H1 (cell line): Measurements from ENCODE around the gene KDELR1.

Experiments used
- ASH2L ChIP-seq: fragments of 200-600, 300-600 bp; sonication (generic); IDR thresholded peaks from one replicate; pipeline ENCODE4 v1.7.1; 2017; ENCODE audit warnings: low read length
- CEBPB ChIP-seq: IDR thresholded peaks from 2 replicates; pipeline ENCODE4 v1.6.1; 2012; ENCODE audit warnings: low read depth, low read length
- EP300 ChIP-seq, 2 experiments: IDR thresholded peaks; 1 replicate in 1 of 2; 2 replicates in 1 of 2; pipeline ENCODE4 v1.6.1; 2011 to 2012; ENCODE audit warnings: low read depth in 2 of 2, low read length in 2 of 2, mild to moderate bottlenecking in 2 of 2, borderline replicate concordance in 1 of 2, inconsistent platforms in 1 of 2, moderate library complexity in 1 of 2
- EZH2 ChIP-seq: fragments of 200-600 bp; sonication (generic); IDR thresholded peaks from 2 replicates; pipeline ENCODE4 v1.7.1; 2012; ENCODE audit warnings: low read depth, mild to moderate bottlenecking, moderate library complexity, low read length, inconsistent platforms; ENCODE audit not compliant: severe bottlenecking
- HDAC2 ChIP-seq, 2 experiments: fragments of 300-600 bp in 1 of 2; sonication (generic) in 1 of 2; IDR thresholded peaks; 2 replicates each; pipeline ENCODE4 v1.6.1; 2011 to 2012; ENCODE audit warnings: low read depth in 2 of 2, low read length in 2 of 2, mild to moderate bottlenecking in 2 of 2, moderate library complexity in 2 of 2, borderline replicate concordance in 1 of 2, inconsistent platforms in 1 of 2
- JUN ChIP-seq: IDR thresholded peaks from 2 replicates; pipeline ENCODE4 v1.6.1; 2011; ENCODE audit warnings: low read depth, mild to moderate bottlenecking, improper control_type of control experiment, low read length
- KDM4A ChIP-seq: IDR thresholded peaks from one replicate; pipeline ENCODE4 v1.7.1; 2012; ENCODE audit warnings: low read depth, mild to moderate bottlenecking, moderate library complexity, low read length, inconsistent platforms; ENCODE audit not compliant: severe bottlenecking
- MAX ChIP-seq: IDR thresholded peaks from 2 replicates; pipeline ENCODE4 v1.6.1; 2012; ENCODE audit warnings: inconsistent platforms
- NRF1 ChIP-seq: IDR thresholded peaks from 2 replicates; pipeline ENCODE4 v1.6.1; 2011; ENCODE audit warnings: mild to moderate bottlenecking, low read depth, low read length, improper control_type of control experiment
- RAD21 ChIP-seq, 2 experiments: IDR thresholded peaks in 1 of 2; conservative IDR thresholded peaks in 1 of 2; 2 replicates each; pipeline ENCODE4 v1.6.1; 2011; ENCODE audit warnings: low read depth in 2 of 2, low read length in 2 of 2, improper control_type of control experiment in 1 of 2, inconsistent platforms in 1 of 2, mild to moderate bottlenecking in 1 of 2, moderate library complexity in 1 of 2
- SIN3A ChIP-seq, 2 experiments: IDR thresholded peaks in 1 of 2; conservative IDR thresholded peaks in 1 of 2; 2 replicates each; pipeline ENCODE4 v1.6.1; 2011 to 2012; ENCODE audit warnings: low read length in 2 of 2, improper control_type of control experiment in 1 of 2, low read depth in 1 of 2, mild to moderate bottlenecking in 1 of 2
- YY1 ChIP-seq: IDR thresholded peaks from 2 replicates; pipeline ENCODE4 v1.6.1; 2011; ENCODE audit warnings: low read depth, mild to moderate bottlenecking, low read length
- TF ChIP-seq, protein P1 (sequence below), 3 experiments: IDR thresholded peaks; 1 replicate in 2 of 3; 2 replicates in 1 of 3; pipeline versions ENCODE4 v1.5.1 to v1.6.1; 2011; ENCODE audit warnings: low read length in 3 of 3, mild to moderate bottlenecking in 3 of 3, inconsistent platforms in 2 of 3, low read depth in 1 of 3, moderate library complexity in 1 of 3; ENCODE audit not compliant: insufficient read depth in 1 of 3; ENCODE audit errors: control extremely low read depth in 1 of 3

GRCh38 chr19:48421548-48421947 is 30.2 kb upstream of the KDELR1 start:
- TF ChIP-seq, protein P1, sequence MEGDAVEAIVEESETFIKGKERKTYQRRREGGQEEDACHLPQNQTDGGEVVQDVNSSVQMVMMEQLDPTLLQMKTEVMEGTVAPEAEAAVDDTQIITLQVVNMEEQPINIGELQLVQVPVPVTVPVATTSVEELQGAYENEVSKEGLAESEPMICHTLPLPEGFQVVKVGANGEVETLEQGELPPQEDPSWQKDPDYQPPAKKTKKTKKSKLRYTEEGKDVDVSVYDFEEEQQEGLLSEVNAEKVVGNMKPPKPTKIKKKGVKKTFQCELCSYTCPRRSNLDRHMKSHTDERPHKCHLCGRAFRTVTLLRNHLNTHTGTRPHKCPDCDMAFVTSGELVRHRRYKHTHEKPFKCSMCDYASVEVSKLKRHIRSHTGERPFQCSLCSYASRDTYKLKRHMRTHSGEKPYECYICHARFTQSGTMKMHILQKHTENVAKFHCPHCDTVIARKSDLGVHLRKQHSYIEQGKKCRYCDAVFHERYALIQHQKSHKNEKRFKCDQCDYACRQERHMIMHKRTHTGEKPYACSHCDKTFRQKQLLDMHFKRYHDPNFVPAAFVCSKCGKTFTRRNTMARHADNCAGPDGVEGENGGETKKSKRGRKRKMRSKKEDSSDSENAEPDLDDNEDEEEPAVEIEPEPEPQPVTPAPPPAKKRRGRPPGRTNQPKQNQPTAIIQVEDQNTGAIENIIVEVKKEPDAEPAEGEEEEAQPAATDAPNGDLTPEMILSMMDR (IDR thresholded peaks at IDR 0.05; ENCODE audit: control extremely low read depth in 1 of 3, insufficient read depth in 1 of 3, low read depth in 1 of 3, low read length in 3 of 3) = no peak
- TF ChIP-seq KDM4A (no peak), YY1 (no peak), HDAC2 (IDR thresholded peaks at IDR 0.05; ENCODE audit: borderline replicate concordance in 1 of 2, low read depth in 2 of 2, low read length in 2 of 2) (no peak), EP300 (IDR thresholded peaks at IDR 0.05; ENCODE audit: borderline replicate concordance in 1 of 2, low read depth in 2 of 2, low read length in 2 of 2) (no peak), ASH2L (no peak), CEBPB (no peak), NRF1 (no peak), EZH2 (no peak), SIN3A (conservative IDR thresholded peaks at IDR 0.05 in 1 of 2, IDR thresholded peaks at IDR 0.05 in 1 of 2; ENCODE audit: low read depth in 1 of 2, low read length in 2 of 2) (no peak), JUN (no peak), MAX (no peak), RAD21 (IDR thresholded peaks at IDR 0.05 in 1 of 2, conservative IDR thresholded peaks at IDR 0.05 in 1 of 2; ENCODE audit: low read depth in 2 of 2, low read length in 2 of 2) (no peak)
